HUES64 (cell line): ENCODE results near the gene RIN3.

ENCODE experiments used
- H3K27ac ChIP-seq: 2 replicates; pipeline ENCODE4 v1.7.0; 2013; ENCODE audit warnings: low read depth, low read length, inconsistent platforms
- H3K27me3 ChIP-seq: 2 replicates; pipeline ENCODE4 v1.6.1; 2013; ENCODE audit warnings: mild to moderate bottlenecking, low read length; ENCODE audit not compliant: insufficient read depth
- H3K36me3 ChIP-seq: 2 replicates; pipeline ENCODE4 v1.6.1; 2013; ENCODE audit warnings: mild to moderate bottlenecking, low read length; ENCODE audit not compliant: insufficient read depth
- H3K4me1 ChIP-seq: 2 replicates; pipeline ENCODE4 v1.6.1; 2013; ENCODE audit warnings: mild to moderate bottlenecking, low read length, moderate library complexity; ENCODE audit not compliant: insufficient read depth
- H3K4me3 ChIP-seq: 2 replicates; pipeline ENCODE4 v1.5.1; 2013; ENCODE audit warnings: mild to moderate bottlenecking, low read length, moderate library complexity
- H3K9ac ChIP-seq: 2 replicates; pipeline ENCODE4 v1.6.1; 2013; ENCODE audit warnings: mild to moderate bottlenecking, low read depth, low read length
- H3K9me3 ChIP-seq: 2 replicates; pipeline ENCODE4 v1.6.1; 2013; ENCODE audit warnings: low read depth, low read length; ENCODE audit not compliant: insufficient read depth
- WGBS: fragments of 150-250, 120-280 bp; methylation state at CpG from one replicate; pipeline ENCODE4 v1.1.7; 2013; ENCODE audit warnings: missing lambda C conversion rate; 5-methylcytosine and 5-hydroxymethylcytosine counted together

Gene RIN3

GRCh38 chr14:92573761-92574498 is 60.3 kb downstream of the RIN3 start:
- H3K9me3 ChIP-seq = no peaks in the 10 kb centered on the region
- no peak overlapping the region for H3K27ac ChIP-seq
- 93% methylated on average over 8 of the region's 8 CpGs for WGBS
- H3K4me3 ChIP-seq = no peak overlapping the region
- no peak overlapping the region for H3K9ac ChIP-seq
- H3K4me1 ChIP-seq = peaks cover 6% of the 10 kb centered on the region
- H3K27me3 ChIP-seq = no peaks in the 10 kb centered on the region
- H3K36me3 ChIP-seq = no peaks in the 10 kb centered on the region

DNA sequence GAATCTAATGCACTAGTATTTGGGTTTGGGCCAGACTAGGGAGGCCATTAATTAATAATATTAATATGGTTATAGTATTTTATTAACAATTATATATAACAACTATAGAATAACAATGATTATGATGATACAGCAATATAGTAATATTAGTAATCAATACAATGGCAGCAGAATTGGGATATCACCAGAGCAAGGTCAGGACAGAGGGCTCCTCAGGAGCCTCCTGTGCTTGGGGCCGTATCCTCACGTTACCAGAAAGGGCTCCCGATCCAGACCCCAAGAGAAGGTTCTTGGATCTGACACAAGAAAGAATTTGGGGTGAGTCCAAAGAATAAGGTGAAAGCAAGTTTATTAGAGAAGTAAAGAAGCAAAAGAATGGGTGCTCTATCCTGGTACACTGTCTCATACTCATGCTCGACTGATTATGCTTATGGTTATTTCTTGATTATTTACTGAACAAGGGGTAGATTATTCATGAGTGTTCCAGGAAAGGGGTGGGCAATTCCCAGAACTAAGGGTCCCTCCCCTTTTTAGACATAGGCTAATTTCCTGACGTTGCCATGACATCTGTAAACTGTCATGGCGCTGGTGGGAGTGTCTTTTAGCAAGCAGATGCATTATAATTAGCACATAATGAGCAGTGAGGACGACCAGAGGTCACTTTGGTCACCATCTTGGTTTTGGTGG is 61.6 kb downstream of the RIN3 start:
- no peak overlapping the region for H3K27ac ChIP-seq
- no peaks in the 10 kb centered on the region for H3K36me3 ChIP-seq
- H3K9ac ChIP-seq = no peak overlapping the region
- WGBS = 90% methylated on average over 7 of the region's 7 CpGs
- peaks cover 6% of the 10 kb centered on the region for H3K4me1 ChIP-seq
- H3K4me3 ChIP-seq = no peak overlapping the region
- H3K9me3 ChIP-seq = no peaks in the 10 kb centered on the region
- no peaks in the 10 kb centered on the region for H3K27me3 ChIP-seq

GRCh38 chr14:92575748-92576303 is 62.2 kb downstream of the RIN3 start:
- Histone ChIP-seq H3K27me3 (no peaks in the 10 kb centered on the region), H3K9me3 (no peaks in the 10 kb centered on the region), H3K36me3 (no peaks in the 10 kb centered on the region), H3K4me1 (peaks cover 6% of the 10 kb centered on the region), H3K27ac (no peak overlapping the region), H3K9ac (no peak overlapping the region), H3K4me3 (no peak overlapping the region)
- WGBS = 92% methylated on average over 6 of the region's 7 CpGs

DNA sequence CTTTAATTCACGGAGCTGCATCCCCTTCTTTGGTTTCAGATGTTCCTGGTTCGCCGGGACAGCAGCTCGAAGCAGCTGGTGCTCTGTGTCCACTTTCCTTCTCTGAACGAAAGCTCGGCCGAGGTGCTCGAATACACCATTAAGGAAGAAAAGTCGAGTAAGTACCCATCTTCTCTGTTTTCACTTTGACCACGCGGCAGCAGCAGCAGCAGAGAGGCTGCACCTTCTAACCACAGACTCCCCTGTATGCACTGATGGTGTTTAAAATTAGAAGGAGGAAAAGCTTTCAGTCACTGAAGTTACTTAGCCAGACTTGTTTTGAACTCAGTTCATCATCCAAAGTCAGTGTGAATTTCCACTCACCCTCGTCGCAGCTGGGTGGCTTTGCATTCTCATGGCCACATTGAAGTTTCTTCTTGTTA is 63.8 kb downstream of the RIN3 start:
- no peaks in the 10 kb centered on the region for H3K9me3 ChIP-seq
- H3K4me1 ChIP-seq = peaks cover 6% of the 10 kb centered on the region
- no peak overlapping the region for H3K4me3 ChIP-seq
- no peaks in the 10 kb centered on the region for H3K27me3 ChIP-seq
- H3K36me3 ChIP-seq = no peaks in the 10 kb centered on the region
- no peak overlapping the region for H3K27ac ChIP-seq
- 87% methylated on average over 13 of the region's 13 CpGs for WGBS
- no peak overlapping the region for H3K9ac ChIP-seq

DNA sequence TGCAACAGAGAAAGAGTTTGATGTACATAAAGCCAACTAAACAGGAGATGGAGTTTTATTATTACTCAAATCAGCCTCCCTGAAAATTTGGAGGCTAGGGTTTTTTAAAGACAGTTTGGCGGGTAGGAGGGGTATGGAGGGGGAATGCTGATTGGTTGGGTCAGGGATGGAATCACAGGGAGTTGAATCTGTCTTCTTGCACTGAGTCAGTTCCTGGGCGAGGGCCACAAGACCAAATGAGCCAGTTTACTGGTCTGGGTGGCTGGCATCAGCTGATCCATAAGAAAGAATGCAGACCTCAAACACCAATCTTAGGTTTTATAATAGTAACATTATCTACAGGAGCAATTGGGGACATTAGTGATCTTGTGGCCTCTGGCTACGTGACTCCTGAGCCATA is 64.9 kb downstream of the RIN3 start:
- Histone ChIP-seq H3K27ac (no peak overlapping the region), H3K36me3 (no peaks in the 10 kb centered on the region), H3K4me1 (peaks cover 6% of the 10 kb centered on the region), H3K4me3 (no peak overlapping the region), H3K27me3 (no peaks in the 10 kb centered on the region), H3K9me3 (no peaks in the 10 kb centered on the region), H3K9ac (no peak overlapping the region)
- 98% methylated on average over 2 of the region's 3 CpGs for WGBS

- H3K4me3 ChIP-seq = no peak overlapping the region
- WGBS = 93% methylated on average over 2 of the region's 2 CpGs
- H3K27ac ChIP-seq = no peak overlapping the region
- H3K36me3 ChIP-seq = no peaks in the 10 kb centered on the region
- H3K9ac ChIP-seq = no peak overlapping the region
- no peaks in the 10 kb centered on the region for H3K27me3 ChIP-seq
- no peaks in the 10 kb centered on the region for H3K9me3 ChIP-seq
- H3K4me1 ChIP-seq = no peaks in the 10 kb centered on the region
Observed at GRCh38 chr14:92579244-92579936, 65.8 kb downstream of the RIN3 start.

DNA sequence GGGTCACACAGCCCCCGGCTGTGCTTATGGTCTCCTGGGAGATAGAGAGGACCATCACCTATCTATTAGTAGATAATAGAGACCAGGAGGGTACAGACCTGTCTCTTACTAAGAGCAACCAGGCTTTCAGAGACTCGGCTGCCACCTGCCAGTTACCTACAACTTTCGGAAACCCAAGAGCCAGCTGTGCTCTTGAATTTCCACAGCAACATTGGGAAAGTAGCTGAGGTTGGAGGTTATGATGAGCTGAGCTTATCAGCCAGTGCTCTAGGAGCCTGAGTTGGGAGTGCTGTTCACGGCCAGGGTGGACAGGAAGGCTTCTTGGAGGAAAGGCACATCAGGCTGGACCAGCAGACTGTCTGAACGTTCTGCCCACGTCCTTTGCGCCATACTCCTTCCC is 67.6 kb downstream of the RIN3 start:
- H3K9me3 ChIP-seq = no peaks in the 10 kb centered on the region
- H3K4me3 ChIP-seq = no peak overlapping the region
- no peaks in the 10 kb centered on the region for H3K27me3 ChIP-seq
- no peak overlapping the region for H3K9ac ChIP-seq
- H3K27ac ChIP-seq = no peak overlapping the region
- H3K36me3 ChIP-seq = no peaks in the 10 kb centered on the region
- no peaks in the 10 kb centered on the region for H3K4me1 ChIP-seq
- WGBS = 95% methylated on average over 7 of the region's 7 CpGs

DNA sequence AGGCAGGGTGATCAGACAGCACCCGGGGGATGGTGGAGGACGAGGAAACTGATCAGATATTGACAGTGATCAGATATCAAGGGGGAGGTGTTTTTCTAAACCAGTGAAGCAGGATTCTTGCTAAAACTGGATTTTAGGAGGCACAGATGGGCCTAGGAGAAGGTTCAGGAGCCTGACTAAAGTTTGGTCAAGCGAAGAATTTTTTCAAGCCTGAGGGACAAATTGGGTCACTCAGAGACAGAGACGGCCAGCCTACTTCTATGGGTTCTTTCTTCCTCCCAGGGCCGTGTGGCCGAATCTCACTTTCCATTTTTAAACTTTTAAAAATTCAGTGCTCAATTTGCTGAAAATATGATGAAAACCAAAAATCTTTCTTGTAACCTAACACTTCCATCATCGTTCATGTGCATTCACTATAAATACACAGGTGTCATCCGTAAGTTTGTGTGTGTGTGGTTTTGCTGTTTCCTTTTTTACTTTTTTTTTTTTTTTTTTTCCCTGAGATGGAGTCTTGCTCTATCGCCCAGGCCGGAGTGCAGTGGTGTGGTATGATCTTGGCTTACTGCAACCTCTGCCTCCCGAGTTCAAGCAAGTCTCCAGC is 68.5 kb downstream of the RIN3 start:
- 94% methylated on average over 9 of the region's 11 CpGs for WGBS
- H3K9ac ChIP-seq = no peak overlapping the region
- no peak overlapping the region for H3K27ac ChIP-seq
- no peak overlapping the region for H3K4me3 ChIP-seq
- H3K9me3 ChIP-seq = no peaks in the 10 kb centered on the region
- no peaks in the 10 kb centered on the region for H3K36me3 ChIP-seq
- H3K4me1 ChIP-seq = no peaks in the 10 kb centered on the region
- H3K27me3 ChIP-seq = no peaks in the 10 kb centered on the region

- Histone ChIP-seq H3K27me3 (no peaks in the 10 kb centered on the region), H3K27ac (no peak overlapping the region), H3K9ac (no peak overlapping the region), H3K4me3 (no peak overlapping the region), H3K4me1 (no peaks in the 10 kb centered on the region), H3K36me3 (no peaks in the 10 kb centered on the region), H3K9me3 (no peaks in the 10 kb centered on the region)
- 93% methylated on average over 12 of the region's 12 CpGs for WGBS
Observed at GRCh38 chr14:92582706-92583452, 69.3 kb downstream of the RIN3 start.

DNA sequence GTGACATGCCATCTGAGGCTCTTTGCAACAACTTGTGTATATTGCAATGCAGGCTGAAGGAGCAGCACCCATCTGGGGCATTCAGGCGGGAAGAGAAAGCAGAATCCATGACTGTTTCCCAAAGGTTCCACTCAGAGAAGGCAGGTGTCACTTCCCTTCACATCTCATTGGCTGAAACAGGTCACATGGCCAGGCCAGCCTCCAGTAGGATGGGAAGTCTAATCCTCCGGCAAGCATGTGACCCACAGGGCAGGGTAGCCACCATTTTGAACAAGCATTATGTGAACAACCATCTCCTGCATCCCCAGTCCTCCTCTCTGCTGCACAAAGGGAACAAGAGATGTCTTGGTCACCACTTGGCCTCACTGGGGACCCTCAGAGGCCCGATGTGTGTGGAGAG is 70.6 kb downstream of the RIN3 start:
- Histone ChIP-seq H3K36me3 (no peaks in the 10 kb centered on the region), H3K27ac (no peak overlapping the region), H3K27me3 (no peaks in the 10 kb centered on the region), H3K4me1 (no peaks in the 10 kb centered on the region), H3K4me3 (no peak overlapping the region), H3K9ac (no peak overlapping the region), H3K9me3 (no peaks in the 10 kb centered on the region)
- 96% methylated on average over 3 of the region's 3 CpGs for WGBS
